ENCODE measurements around the gene ATP8A2. TPM values are rescaled to one million over a fixed set of nuclear protein-coding genes. Genes with fewer than 3 reads are reported as not detected.

ATP8A2 gene
- total RNA-seq, 2 donors from 2014 or later, result 0.10 to 0.64 TPM

DNA sequence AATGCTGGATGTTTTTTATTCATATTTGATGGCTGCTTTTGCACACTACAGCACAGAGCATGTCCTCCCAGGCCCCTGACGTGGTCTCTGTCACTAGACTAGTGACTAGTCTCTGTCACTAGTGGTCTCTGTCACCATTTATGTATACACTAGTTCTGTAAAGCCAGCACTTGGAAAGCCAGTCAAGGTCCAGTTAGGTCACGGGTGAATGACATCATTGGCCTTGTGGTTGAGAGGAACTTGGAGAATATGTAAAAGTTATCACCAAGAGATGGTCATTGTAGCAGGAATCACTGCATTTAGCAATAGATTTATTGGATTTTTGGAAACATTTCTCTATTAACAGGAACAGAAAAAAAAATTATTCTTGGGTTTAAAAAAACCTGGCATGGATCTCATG is 607.2 kb downstream of the ATP8A2 start:
- TF ChIP-seq, protein P1, sequence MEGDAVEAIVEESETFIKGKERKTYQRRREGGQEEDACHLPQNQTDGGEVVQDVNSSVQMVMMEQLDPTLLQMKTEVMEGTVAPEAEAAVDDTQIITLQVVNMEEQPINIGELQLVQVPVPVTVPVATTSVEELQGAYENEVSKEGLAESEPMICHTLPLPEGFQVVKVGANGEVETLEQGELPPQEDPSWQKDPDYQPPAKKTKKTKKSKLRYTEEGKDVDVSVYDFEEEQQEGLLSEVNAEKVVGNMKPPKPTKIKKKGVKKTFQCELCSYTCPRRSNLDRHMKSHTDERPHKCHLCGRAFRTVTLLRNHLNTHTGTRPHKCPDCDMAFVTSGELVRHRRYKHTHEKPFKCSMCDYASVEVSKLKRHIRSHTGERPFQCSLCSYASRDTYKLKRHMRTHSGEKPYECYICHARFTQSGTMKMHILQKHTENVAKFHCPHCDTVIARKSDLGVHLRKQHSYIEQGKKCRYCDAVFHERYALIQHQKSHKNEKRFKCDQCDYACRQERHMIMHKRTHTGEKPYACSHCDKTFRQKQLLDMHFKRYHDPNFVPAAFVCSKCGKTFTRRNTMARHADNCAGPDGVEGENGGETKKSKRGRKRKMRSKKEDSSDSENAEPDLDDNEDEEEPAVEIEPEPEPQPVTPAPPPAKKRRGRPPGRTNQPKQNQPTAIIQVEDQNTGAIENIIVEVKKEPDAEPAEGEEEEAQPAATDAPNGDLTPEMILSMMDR (IDR thresholded peaks at IDR 0.05), result no peak

DNA sequence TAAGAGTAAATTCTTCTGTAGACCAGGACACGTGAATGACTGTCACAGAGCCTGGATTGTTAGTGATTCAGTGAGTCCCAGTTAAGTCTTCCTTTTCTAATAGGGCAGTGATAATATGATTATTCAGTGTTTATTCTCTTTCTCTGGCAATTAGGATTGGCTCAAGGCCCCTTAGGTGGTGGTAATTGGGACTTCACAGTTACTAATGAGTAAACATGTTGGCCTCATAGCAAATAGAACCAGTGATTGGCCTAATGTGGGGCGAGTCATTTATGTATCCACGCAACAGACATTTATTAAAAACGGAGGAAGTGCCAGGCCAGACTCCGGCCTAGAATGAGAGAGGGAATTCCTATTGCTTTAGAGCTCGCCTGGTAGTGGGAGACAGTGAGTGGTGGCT is 607.6 kb downstream of the ATP8A2 start:
- Histone ChIP-seq H3K4me3 (no peak overlapping the region), H3K9ac (ENCODE audit: low read depth in 2 of 2, low read length in 2 of 2) (no peak overlapping the region), H3K27ac (no peak overlapping the region), H3K9me3 (no peaks in the 10 kb centered on the region), H3K27me3 (no peaks in the 10 kb centered on the region), H3K36me3 (no peaks in the 10 kb centered on the region), H3K4me1 (no peaks in the 10 kb centered on the region)
- no peak for DNase-seq
- intact Hi-C loops (cut with DNase I), result no loop called here
- TF ChIP-seq, protein P1 (IDR thresholded peaks at IDR 0.05), result no peak

More for the DNA sequence above, 607.2 kb downstream of the ATP8A2 start:
- Histone ChIP-seq H3K4me1 (no peaks in the 10 kb centered on the region), H3K9me3 (no peaks in the 10 kb centered on the region), H3K36me3 (no peaks in the 10 kb centered on the region), H3K4me3 (no peak overlapping the region), H3K27ac (no peak overlapping the region), H3K9ac (ENCODE audit: low read depth in 2 of 2, low read length in 2 of 2) (no peak overlapping the region), H3K27me3 (no peaks in the 10 kb centered on the region)
- no peak for DNase-seq
- intact Hi-C loops (cut with DNase I), result no loop called here

GRCh38 chr13:25980255-25980654 is 608.5 kb downstream of the ATP8A2 start:
- no peaks in the 10 kb centered on the region for H3K9me3 ChIP-seq
- no peak for DNase-seq
- H3K9ac ChIP-seq (ENCODE audit: low read depth in 2 of 2, low read length in 2 of 2), result no peak overlapping the region
- H3K27ac ChIP-seq, result no peak overlapping the region
- intact Hi-C loops (cut with DNase I), result no loop called here
- no peaks in the 10 kb centered on the region for H3K4me1 ChIP-seq
- H3K4me3 ChIP-seq, result no peak overlapping the region
- H3K27me3 ChIP-seq, result no peaks in the 10 kb centered on the region
- TF ChIP-seq, protein P1 (IDR thresholded peaks at IDR 0.05), result no peak
- no peaks in the 10 kb centered on the region for H3K36me3 ChIP-seq

DNA sequence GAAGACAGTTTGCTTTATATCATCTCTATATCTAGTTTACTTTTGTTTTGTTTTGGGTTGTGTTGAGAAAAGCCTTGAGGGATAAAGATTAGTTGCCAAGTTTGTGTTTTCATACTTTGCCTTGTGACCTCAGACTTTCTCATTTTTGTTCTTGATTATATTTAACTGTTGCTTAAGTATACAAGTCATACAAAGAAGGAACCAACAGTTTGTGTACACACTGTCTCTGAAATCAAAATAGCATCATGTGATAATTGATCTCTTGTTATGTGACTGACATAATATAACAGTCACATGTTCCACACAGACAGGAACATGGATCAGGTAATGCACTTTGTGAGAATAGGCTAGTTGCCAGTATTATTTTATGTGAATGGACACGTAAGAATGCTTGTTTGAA is 609.3 kb downstream of the ATP8A2 start:
- Histone ChIP-seq H3K9me3 (no peaks in the 10 kb centered on the region), H3K36me3 (no peaks in the 10 kb centered on the region), H3K4me1 (no peaks in the 10 kb centered on the region), H3K27ac (no peak overlapping the region), H3K27me3 (no peaks in the 10 kb centered on the region), H3K4me3 (no peak overlapping the region), H3K9ac (ENCODE audit: low read depth in 2 of 2, low read length in 2 of 2) (no peak overlapping the region)
- TF ChIP-seq, protein P1 (IDR thresholded peaks at IDR 0.05), result no peak
- DNase-seq, result no peak
- intact Hi-C loops (cut with DNase I), result no loop called here

- Histone ChIP-seq H3K9me3 (no peaks in the 10 kb centered on the region), H3K27ac (no peak overlapping the region), H3K36me3 (no peaks in the 10 kb centered on the region), H3K27me3 (no peaks in the 10 kb centered on the region), H3K4me1 (no peaks in the 10 kb centered on the region), H3K4me3 (no peak overlapping the region), H3K9ac (ENCODE audit: low read depth in 2 of 2, low read length in 2 of 2) (no peak overlapping the region)
- DNase-seq, result no peak
- TF ChIP-seq, protein P1 (IDR thresholded peaks at IDR 0.05), result no peak
- intact Hi-C loops (cut with DNase I), result no loop called here
These were observed 611.1 kb downstream of the ATP8A2 start for GRCh38 chr13:25982907-25983306.

DNA sequence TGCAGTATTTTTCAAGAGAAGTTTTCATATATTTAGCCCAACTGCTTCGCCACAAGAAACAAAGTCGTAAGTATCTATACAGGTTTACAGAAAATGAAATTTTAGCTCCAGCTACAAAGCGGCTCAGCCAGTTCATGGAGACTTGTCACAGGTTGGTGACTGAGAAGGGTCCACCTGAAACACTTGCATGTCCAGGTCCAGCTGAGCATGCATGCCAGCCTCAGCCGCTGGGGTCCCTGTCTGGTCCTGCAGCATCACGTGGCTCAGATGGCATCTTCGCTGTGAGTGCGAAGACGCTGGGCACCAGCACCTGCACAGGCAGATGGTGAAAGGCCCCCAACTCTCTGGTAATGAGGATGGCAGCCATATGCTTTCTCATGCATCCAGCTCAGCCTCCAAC is 616.2 kb downstream of the ATP8A2 start:
- TF ChIP-seq, protein P1 (IDR thresholded peaks at IDR 0.05), result no peak
- Histone ChIP-seq H3K36me3 (no peaks in the 10 kb centered on the region), H3K9ac (ENCODE audit: low read depth in 2 of 2, low read length in 2 of 2) (no peak overlapping the region), H3K27me3 (no peaks in the 10 kb centered on the region), H3K4me1 (no peaks in the 10 kb centered on the region), H3K4me3 (no peak overlapping the region), H3K9me3 (no peaks in the 10 kb centered on the region), H3K27ac (no peak overlapping the region)
- no peak for DNase-seq
- intact Hi-C loops (cut with DNase I), result no loop called here
